ENCODE results near the gene SCARB1.
A peak's percentile ranks its signal among the peaks of the same experiment; 100 is the strongest.

SCARB1 gene

DNA sequence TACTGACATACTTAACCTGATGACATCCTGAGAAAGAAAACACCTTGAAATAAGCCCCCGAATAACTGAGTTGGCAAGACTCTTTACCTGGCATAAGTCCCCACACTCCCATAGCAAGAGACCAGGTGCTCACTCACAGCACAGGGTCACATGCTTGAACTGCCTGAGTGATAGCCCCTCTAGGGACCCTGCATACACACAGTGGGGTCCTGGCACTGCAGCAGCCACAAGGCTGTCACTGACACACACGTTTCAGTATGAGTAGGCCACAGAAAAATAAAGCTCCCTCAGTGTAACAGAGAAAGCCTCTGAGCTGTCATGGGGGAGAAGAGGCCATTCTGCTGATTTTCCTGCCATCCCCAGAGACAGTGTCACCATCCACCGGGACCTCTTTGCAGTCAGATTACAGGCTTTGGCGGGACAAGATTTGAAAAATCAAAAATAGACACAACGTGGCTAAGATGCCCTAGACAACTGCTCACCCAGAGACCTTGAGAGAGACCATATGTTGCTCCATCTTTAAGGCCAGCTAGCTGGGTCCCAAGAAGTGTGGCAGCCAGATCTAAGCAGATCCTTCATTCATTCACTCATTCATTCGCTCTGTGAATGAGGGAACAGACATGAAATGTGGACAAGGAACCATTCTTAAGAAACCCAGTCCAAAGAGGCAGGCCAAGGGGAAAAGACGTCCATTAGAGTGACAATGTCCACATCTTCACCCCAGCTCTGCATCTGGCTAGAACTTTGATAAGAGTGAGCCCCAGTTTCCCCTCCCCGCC, 1.6 kb downstream of the SCARB1 start:
- DNase-seq: peak in 1 of 5 donors; percentile 13

DNA sequence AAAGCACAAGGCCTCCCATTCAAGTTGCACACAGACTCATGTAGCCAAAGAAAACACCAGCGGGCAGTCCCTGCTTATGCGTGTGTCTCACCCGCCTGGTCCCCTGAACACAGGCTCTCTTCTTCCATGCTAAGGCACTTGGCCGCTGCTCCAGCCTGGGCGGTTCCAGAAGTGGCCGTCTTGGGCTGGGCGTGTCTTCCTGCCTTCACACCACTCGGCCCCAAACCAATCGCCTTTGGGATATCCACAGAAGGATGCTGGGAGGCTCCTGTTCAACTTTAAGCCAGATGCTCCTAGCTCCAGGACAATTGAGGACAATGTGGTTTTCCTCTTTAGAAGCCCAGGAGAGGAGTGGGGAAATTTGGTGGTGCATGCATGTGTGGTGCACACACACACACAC, 2.2 kb downstream of the SCARB1 start:
- DNase-seq: no peak

- DNase-seq: no peak
Measured at GRCh38 chr12:124857921-124858461, 5.7 kb downstream of the SCARB1 start.

DNA sequence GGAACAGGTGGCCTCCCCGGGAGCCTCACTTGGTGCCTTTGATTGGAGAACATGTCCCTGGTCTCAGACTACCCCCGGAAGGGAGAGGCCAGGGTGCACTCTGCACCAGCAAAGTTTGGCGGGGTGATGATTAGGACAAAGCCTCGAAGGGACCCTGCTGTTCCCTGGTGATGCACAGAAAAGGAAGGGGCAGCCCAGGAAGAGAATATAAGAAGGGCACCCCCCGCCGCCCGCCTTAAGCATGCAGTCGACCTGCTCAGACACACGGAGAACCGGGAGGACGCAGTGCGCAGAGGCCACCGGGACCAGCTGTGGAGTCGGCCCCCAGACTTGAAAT, 6.9 kb downstream of the SCARB1 start:
- no peak for DNase-seq

DNA sequence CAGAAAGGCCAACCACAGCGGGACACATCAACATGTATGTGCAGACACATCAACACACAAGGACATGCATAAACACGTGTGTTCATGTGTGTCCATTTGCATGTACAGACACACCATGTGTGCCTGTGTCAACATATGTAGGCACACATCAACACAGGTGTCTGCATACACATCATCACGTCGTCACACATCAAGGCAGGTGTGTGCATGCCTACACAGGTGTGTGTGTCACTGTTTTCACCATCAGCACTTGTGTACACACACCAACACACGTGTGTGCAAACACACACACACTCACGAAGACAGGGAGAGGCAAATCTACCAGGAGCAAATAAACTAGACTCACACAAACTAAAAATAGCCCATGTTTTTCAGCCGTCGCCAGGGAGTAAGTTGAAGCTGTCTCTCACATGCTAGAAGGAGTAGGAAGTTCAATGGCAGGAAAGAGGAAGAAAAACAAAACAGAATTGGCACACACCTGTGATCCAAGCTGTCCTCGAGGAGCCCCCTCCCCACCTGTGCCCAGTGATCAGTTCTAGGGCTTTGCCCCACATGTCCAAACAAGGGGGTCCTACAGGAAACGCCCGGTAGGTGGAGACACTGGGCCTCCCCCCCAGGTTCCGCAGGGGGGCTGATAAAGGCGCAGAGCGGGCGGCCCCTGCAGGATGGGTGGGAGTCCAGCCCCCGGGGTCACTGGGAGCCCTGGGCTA, 7.4 kb downstream of the SCARB1 start:
- no peak for DNase-seq

GRCh38 chr12:124855275-124855957, 8.2 kb downstream of the SCARB1 start:
- no peak for DNase-seq

DNA sequence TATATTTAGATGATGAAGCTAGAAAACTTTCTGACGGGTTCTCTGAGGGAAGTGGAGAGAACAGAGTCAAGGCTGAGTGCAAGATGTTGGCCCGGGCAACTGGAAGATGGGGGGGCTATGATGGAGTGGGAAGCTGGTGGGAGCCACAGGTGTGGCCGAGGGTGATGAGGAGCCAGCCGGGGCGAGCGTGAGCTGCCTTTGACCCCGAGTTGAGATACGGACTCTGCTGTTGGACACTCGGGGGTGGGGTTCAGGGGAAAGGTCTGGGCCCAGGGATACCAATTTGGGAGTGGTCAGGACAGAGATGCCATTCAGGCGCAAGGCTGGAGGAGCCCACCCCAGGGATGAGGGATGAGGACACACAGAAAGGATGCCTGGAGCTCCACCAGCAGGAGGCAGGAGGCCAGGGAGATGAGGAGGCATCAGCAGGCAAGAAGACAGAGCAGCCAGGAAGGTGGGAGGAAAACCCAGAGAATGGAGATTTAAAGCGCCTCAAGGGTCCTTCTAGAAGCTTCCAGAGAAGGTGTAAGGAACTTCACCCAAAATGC, 9.0 kb downstream of the SCARB1 start:
- no peak for DNase-seq

GRCh38 chr12:124853781-124854636, 9.7 kb downstream of the SCARB1 start:
- no peak for DNase-seq

DNA sequence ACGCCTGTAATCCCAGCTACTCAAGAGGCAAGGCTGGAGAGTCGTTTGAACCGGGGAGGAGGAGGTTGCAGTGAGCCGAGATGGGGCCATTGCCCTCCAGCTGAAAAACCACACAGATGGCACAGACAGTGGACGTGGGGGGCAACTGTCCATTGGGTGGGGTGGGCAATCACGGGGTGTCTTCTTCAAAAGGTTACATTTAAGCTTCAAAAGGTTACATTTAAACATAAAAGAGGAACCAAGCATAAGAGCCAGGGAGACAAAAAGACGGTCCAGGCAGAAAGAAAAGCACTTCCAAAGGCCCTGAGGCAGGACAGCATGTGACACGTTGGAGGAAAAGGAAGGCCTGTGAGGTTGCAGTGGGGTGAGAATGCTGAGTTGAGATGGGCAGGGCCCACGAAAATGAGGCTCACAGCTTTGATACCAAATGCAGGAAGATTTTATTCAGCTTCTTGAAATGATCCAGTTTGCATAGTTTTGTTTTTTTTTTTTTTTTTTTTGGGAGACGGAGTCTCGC, 10.7 kb downstream of the SCARB1 start:
- no peak for DNase-seq

DNA sequence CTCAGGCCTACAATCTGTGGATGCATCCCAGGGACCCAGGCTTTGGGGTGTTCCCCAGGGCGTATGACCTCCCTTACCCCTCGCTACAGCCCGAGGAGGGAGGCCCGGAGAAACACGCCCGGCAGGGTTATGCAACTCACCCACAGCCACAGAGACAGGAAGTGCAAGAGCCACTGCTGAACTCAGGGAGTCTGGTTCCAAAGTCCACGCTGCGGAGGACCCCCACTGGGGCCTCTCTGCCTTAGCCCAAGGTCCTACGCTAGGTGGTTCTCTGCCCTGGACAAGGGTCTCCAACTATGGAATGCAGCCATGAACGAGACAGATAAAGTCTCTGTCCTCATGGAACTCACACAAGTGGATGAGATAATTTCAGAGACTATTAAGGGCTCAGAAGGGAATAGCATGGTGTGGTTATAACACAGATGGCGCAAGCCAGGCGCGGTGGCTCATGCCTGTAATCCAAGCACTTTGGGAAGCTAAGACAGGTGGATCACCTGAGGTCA, 11.3 kb downstream of the SCARB1 start:
- DNase-seq: peak in 1 of 5 donors; percentile 14

- no peak for DNase-seq
Measured at GRCh38 chr12:124851342-124851741, 12.3 kb downstream of the SCARB1 start.

DNA sequence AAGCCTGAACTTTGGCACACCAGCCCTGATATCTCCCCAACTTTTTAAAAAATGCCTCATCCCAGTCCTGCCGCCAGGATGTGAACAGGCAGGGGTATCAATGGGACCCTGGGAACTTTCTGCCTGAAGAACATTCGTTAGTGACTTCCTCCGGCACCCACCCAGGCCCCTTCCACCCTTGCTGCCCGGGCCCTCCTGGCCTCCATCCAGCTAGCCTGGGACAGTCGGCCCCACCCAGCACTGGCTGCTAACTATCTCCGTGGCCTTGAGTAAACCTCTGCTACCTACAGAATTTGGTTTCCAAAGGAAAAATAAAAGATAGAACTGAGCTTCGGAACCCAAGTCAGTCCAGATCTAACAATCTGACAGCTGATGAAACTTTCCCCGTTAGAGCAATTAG, 14.3 kb downstream of the SCARB1 start:
- DNase-seq: no peak

GRCh38 chr12:124848621-124849380, 14.9 kb downstream of the SCARB1 start:
- DNase-seq: no peak

GRCh38 chr12:124847113-124848074, 16.3 kb downstream of the SCARB1 start:
- DNase-seq: no peak

- DNase-seq: no peak
Measured at GRCh38 chr12:124844411-124845397, 19.0 kb downstream of the SCARB1 start.

DNA sequence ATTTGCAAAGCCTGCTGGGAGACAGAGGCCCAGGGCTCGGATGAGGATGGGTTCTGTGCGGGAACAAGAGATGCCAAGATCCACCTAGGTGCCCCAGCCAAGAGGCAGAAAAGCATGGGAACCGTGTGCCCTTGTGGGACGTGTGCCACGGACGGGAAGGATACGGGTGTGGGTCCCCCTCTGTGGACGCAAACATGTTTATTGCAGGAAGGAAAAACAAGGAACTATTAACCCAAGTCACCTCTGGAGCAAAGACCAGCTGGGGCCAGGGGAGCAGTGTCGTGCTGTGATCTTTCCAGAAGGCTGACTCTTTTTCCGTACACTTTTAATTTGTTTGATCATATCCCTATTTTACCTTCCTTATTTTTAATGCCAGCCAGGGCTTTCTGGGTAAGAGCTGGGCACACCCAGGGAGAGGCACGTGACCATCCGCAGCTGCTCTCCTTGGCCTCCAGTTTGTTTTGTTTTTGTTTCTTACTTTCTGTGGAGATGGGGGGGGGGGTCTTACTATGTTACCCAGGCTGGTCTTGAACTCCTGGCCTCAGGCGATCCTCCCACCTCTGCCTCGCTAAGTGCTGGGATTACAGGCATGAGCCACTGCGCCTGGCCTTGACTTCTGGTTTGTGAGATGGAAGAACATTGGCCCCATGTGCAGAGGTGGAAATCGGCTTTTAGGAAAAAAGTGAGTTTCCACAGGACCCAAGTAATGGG, 20.7 kb downstream of the SCARB1 start:
- DNase-seq: no peak

GRCh38 chr12:124842073-124842749, 21.5 kb downstream of the SCARB1 start:
- DNase-seq: no peak
